Left ventricle myocardium inferior (tissue), 1 donor: Measurements from ENCODE around the gene RWDD1. TPM values are rescaled to one million over a fixed set of nuclear protein-coding genes. Genes with fewer than 3 reads are reported as not detected.

Experiments
- DNase-seq: peaks from one replicate; pipeline ENCODE4 v3.0.0-alpha.2; 2020
- H3K27ac ChIP-seq: fragments of 200-600 bp; replicated peaks from 2 replicates; pipeline ENCODE4 v1.8.0; 2021
- H3K27me3 ChIP-seq: fragments of 200-600 bp; 2 replicates; pipeline ENCODE4 v1.8.0; 2021; ENCODE audit warnings: low read depth
- H3K36me3 ChIP-seq: fragments of 200-600 bp; 2 replicates; pipeline ENCODE4 v1.8.0; 2021
- H3K4me1 ChIP-seq: fragments of 200-600 bp; 2 replicates; pipeline ENCODE4 v1.8.0; 2021
- H3K4me3 ChIP-seq: fragments of 200-600 bp; 2 replicates; pipeline ENCODE4 v1.8.0; 2021; ENCODE audit warnings: mild to moderate bottlenecking, moderate library complexity
- H3K9me3 ChIP-seq: fragments of 200-600 bp; replicated peaks from 2 replicates; pipeline ENCODE4 v1.8.0; 2021
- CTCF ChIP-seq: fragments of 200-600 bp; IDR thresholded peaks from 2 replicates; pipeline ENCODE4 v1.8.0; 2021; ENCODE audit warnings: antibody characterized with exemption, mild to moderate bottlenecking, borderline replicate concordance
- intact Hi-C: fragments of 100-400 bp; cut with micrococcal nuclease; formaldehyde crosslinking; loops from one replicate; pipeline ENCODE4 v1.11.0; 2022
- total RNA-seq: library from RNA; stranded (reverse); fragmentation: NEBNext Ultra II Directional; extraction: Animal tissue kit (Norgen Biotek cat#: 25700); gene quantifications from one replicate; pipeline ENCODE4 v1.2.1, GENCODE V29; 2021
- donor health status: DM: no; HTN: yes; CAD: no; lungs with severe emphysema.

The RWDD1 gene
- total RNA-seq, 1 donor from 2014 or later, result 73.3 TPM

- TF ChIP-seq CTCF, result no peak
- no peak for DNase-seq
- H3K4me1 ChIP-seq, result peaks cover 81% of the 10 kb centered on the region
- no peaks in the 10 kb centered on the region for H3K27me3 ChIP-seq
- intact Hi-C loops, result no loop called here
- H3K36me3 ChIP-seq, result peaks cover 30% of the 10 kb centered on the region
- H3K9me3 ChIP-seq, result no peaks in the 10 kb centered on the region
- H3K27ac ChIP-seq, result no peak overlapping the region
- H3K4me3 ChIP-seq, result no peak overlapping the region
Observed at GRCh38 chr6:116575227-116575626, 3.9 kb downstream of the RWDD1 start.

- Histone ChIP-seq H3K4me3 (no peak overlapping the region), H3K27me3 (no peaks in the 10 kb centered on the region), H3K36me3 (peaks cover 48% of the 10 kb centered on the region), H3K4me1 (peaks cover 63% of the 10 kb centered on the region), H3K9me3 (no peaks in the 10 kb centered on the region), H3K27ac (no peak overlapping the region)
- TF ChIP-seq CTCF, result no peak
- no peak for DNase-seq
- intact Hi-C loops, result no loop called here
Observed at GRCh38 chr6:116577486-116577885, 6.2 kb downstream of the RWDD1 start.

- peaks cover 53% of the 10 kb centered on the region for H3K36me3 ChIP-seq
- H3K9me3 ChIP-seq, result no peaks in the 10 kb centered on the region
- DNase-seq, result no peak
- no peaks in the 10 kb centered on the region for H3K27me3 ChIP-seq
- TF ChIP-seq CTCF, result no peak
- H3K27ac ChIP-seq, result no peak overlapping the region
- peaks cover 55% of the 10 kb centered on the region for H3K4me1 ChIP-seq
- H3K4me3 ChIP-seq, result no peak overlapping the region
- intact Hi-C loops, result no loop called here
Observed at GRCh38 chr6:116578335-116578734, 7.0 kb downstream of the RWDD1 start.

- TF ChIP-seq CTCF, result no peak
- Histone ChIP-seq H3K4me3 (no peak overlapping the region), H3K27ac (no peak overlapping the region), H3K9me3 (no peaks in the 10 kb centered on the region), H3K36me3 (peaks cover 58% of the 10 kb centered on the region), H3K27me3 (no peaks in the 10 kb centered on the region), H3K4me1 (peaks cover 47% of the 10 kb centered on the region)
- intact Hi-C loops, result no loop called here
- no peak for DNase-seq
Observed at GRCh38 chr6:116579143-116579542, 7.8 kb downstream of the RWDD1 start.

GRCh38 chr6:116580198-116580597 lies 8.9 kb downstream of the RWDD1 start:
- TF ChIP-seq CTCF, result no peak
- H3K36me3 ChIP-seq, result peaks cover 64% of the 10 kb centered on the region

GRCh38 chr6:116586276-116586675 lies 15.0 kb downstream of the RWDD1 start:
- H3K4me3 ChIP-seq, result no peak overlapping the region
- H3K27ac ChIP-seq, result no peak overlapping the region
- peaks cover 76% of the 10 kb centered on the region for H3K36me3 ChIP-seq
- H3K27me3 ChIP-seq, result no peaks in the 10 kb centered on the region
- no peaks in the 10 kb centered on the region for H3K4me1 ChIP-seq
- no peak for DNase-seq
- intact Hi-C loops, result no loop called here
- no peaks in the 10 kb centered on the region for H3K9me3 ChIP-seq
- TF ChIP-seq CTCF, result no peak

More at GRCh38 chr6:116580198-116580597, 8.9 kb downstream of the RWDD1 start:
- Histone ChIP-seq H3K4me1 (peaks cover 39% of the 10 kb centered on the region), H3K27ac (no peak overlapping the region), H3K4me3 (no peak overlapping the region), H3K9me3 (no peaks in the 10 kb centered on the region), H3K27me3 (no peaks in the 10 kb centered on the region)
- intact Hi-C loops, result no loop called here
- no peak for DNase-seq
